ES-I3 (cell line): ENCODE results near the gene REEP6.
"Not testable (repeated sequence)": the region's sequence is repeated elsewhere in the genome, so short reads cannot be mapped to it uniquely, and the experiment has no call there.

ENCODE experiments used
- H3K36me3 ChIP-seq: 2 replicates; pipeline ENCODE4 v1.6.1; 2013; ENCODE audit warnings: mild to moderate bottlenecking, low read length, control low read depth, moderate library complexity; ENCODE audit not compliant: insufficient read depth
- H3K4me1 ChIP-seq: 2 replicates; pipeline ENCODE4 v1.6.1; 2013; ENCODE audit warnings: mild to moderate bottlenecking, control low read depth, low read length; ENCODE audit not compliant: insufficient read depth
- H3K9ac ChIP-seq: 2 replicates; pipeline ENCODE4 v1.6.1; 2013; ENCODE audit warnings: low read depth, mild to moderate bottlenecking, low read length, moderate library complexity
- H3K9me3 ChIP-seq: 2 replicates; pipeline ENCODE4 v1.6.1; 2013; ENCODE audit warnings: mild to moderate bottlenecking, low read length, moderate library complexity; ENCODE audit not compliant: control insufficient read depth, insufficient read depth

REEP6 gene

DNA sequence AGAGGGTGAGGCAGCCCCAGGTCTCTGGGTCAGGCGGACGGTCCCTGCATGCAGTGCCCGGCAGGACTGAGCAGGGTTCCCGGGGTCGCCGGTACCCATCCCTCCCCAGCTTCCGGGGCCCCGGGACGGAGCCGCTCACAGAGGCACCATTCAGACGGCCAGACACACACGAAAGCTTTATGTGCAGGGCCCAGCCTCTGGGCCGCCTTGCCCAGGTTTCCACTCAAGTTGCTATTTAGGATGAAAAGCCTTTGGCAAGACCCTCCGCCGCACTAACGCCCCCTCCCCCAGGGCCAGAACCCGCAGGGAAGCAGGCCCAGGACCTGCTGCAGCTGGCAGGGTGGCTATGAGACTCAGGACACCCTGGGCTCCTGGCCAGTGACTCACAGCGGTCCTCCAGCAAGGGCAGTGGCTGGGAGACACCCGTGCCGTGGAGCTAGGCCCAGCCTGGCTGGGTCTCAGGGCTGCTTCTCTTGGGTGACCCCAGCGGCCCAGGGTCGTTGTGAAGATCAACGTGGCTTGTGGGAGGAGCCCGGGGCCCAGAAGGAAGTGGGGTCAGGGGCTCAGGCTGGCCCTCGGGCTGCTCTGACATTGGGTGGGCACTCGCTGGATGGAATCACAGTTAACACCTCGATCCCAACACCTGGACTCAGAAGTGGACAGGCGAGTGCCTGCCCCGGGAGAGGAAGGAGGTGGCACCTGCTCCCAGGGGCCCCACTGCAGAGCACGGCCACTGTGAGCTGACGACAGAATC is 16.8 kb upstream of the REEP6 start:
- Histone ChIP-seq H3K36me3 (peaks cover 4% of the 10 kb centered on the region), H3K9me3 (no peaks in the 10 kb centered on the region), H3K4me1 (no peaks in the 10 kb centered on the region; the same call in 1 of the 2 replicates), H3K9ac (no peak overlapping the region)

GRCh38 chr19:1474765-1475351 is 16.1 kb upstream of the REEP6 start:
- peaks cover 4% of the 10 kb centered on the region for H3K36me3 ChIP-seq
- H3K9ac ChIP-seq, result no peak overlapping the region
- H3K4me1 ChIP-seq, result no peaks in the 10 kb centered on the region; the same call in 1 of the 2 replicates

DNA sequence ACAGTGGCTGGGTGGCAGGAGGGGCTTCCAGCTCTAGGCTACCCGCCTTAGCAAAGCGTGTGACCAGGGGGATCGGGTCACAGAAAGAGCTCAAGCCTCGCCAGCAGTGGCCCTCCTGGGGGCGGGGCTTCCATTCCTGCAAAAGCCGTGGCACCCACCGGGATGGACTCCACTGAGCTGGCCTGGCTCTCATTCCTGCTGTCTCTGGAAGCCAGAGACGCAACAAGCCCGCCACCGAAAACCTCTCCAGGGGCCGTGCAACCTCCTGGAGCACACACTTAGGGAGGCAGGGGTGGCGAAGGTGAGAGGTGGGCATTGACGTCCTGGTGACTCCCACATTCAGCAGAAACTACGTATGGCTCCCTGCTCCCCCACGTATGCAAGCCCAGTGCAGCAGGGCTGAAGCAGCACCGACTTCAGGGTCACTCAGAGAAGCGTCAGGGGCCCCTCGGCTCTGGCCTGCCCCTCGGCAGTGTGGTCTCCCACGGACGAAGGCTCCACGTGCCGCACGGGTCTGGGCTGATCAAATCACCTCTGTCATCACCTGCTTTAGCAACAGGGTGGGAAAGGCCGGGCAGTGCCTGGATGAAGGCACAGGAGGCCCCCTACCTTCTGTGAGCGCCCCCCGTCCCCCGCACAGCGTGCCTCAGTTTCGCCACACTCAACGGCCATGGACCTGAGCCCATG is 15.1 kb upstream of the REEP6 start:
- H3K9ac ChIP-seq, result no peak overlapping the region

More at GRCh38 chr19:1474765-1475351, 16.1 kb upstream of the REEP6 start:
- no peaks in the 10 kb centered on the region for H3K9me3 ChIP-seq

GRCh38 chr19:1477056-1477455 is 13.9 kb upstream of the REEP6 start:
- not testable (repeated sequence) for H3K36me3 ChIP-seq, H3K9ac ChIP-seq, H3K4me1 ChIP-seq, H3K9me3 ChIP-seq

More for the DNA sequence above, 15.1 kb upstream of the REEP6 start:
- no peaks in the 10 kb centered on the region for H3K4me1 ChIP-seq
- H3K36me3 ChIP-seq, result peaks cover 4% of the 10 kb centered on the region
- no peaks in the 10 kb centered on the region for H3K9me3 ChIP-seq

GRCh38 chr19:1478934-1479707 is 11.9 kb upstream of the REEP6 start, which contains the start of gene C19orf25:
TSS of gene C19orf25 (minus strand) at chr19:1479215. CDS start at chr19:1478903, 312 bp downstream.
- Histone ChIP-seq H3K9me3 (no peaks in the 10 kb centered on the region), H3K36me3 (peaks cover 4% of the 10 kb centered on the region), H3K4me1 (no peaks in the 10 kb centered on the region), H3K9ac (peak within 1 kb of the TSS; percentile 99)

GRCh38 chr19:1481224-1481892 is 9.6 kb upstream of the REEP6 start:
- H3K9me3 ChIP-seq, result no peaks in the 10 kb centered on the region
- no peaks in the 10 kb centered on the region for H3K4me1 ChIP-seq
- peaks cover 4% of the 10 kb centered on the region for H3K36me3 ChIP-seq
- no peak overlapping the region for H3K9ac ChIP-seq

DNA sequence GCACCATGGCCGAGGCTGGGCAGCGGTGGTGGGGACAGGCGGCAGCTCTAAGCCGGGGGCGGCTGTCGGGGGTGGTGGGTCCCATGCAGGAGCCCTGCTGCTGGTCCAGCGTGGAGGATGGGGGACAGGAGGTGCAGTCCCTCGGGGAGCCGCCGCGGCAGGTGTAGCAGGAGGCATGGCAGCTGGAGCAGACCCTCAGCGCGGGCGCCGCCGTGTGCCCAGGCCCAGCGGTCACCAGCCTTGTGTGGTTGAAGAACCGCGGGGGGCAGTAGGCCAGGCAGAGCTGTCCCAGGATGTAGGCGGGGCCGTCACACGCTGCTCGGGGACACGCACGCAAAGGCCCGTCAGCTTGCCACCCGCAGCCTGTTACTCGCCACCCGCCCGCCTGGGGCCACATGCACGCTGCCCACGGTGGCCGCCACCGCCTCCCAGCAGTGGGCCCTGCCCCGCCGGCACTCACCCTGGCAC is 9.1 kb upstream of the REEP6 start:
- Histone ChIP-seq H3K9ac (no peak overlapping the region), H3K9me3 (no peaks in the 10 kb centered on the region)

DNA sequence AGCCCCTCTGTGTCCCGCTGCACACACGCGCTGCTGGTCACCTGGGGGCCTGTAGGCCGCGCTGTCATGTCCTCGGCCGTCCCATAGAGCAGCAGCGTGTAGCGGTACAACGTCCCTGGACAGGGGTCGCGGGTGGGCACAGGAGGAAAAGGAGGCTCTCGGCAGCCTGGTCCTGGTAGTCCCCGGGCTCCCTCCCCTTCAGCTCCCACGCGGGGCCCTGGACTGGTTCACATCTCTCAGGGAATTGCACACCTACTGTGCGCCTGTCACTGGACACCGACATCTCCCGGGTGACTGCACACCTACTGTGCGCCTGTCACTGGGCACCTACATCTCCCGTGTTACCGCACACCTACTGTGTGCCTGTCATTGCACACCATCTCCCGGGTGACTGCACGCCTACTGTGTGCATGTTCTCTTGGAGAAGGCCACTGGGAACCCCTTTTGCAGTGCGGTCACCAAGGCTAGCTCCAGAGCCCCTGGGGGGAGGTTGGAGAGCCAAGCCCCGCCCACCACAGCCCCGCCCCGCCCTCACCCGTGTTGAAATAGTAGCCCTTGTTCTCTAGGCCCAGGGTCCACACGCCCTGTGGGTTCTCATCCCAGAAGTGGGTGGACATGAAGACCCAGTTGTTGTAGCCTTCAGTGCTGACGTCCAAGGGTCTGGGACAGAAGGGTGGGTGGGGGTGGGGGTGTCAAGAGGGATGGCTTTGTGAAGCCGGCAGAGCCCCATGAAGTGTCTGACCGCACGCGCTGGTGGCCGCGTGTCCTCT is 8.4 kb upstream of the REEP6 start:
- no peaks in the 10 kb centered on the region for H3K4me1 ChIP-seq
- no peaks in the 10 kb centered on the region for H3K9me3 ChIP-seq
- H3K36me3 ChIP-seq, result peaks cover under 1% of the 10 kb centered on the region; the same call in 1 of the 2 replicates
- H3K9ac ChIP-seq, result no peak overlapping the region

More for the DNA sequence above, 9.1 kb upstream of the REEP6 start:
- Histone ChIP-seq H3K36me3 (peaks cover 4% of the 10 kb centered on the region), H3K4me1 (no peaks in the 10 kb centered on the region)

DNA sequence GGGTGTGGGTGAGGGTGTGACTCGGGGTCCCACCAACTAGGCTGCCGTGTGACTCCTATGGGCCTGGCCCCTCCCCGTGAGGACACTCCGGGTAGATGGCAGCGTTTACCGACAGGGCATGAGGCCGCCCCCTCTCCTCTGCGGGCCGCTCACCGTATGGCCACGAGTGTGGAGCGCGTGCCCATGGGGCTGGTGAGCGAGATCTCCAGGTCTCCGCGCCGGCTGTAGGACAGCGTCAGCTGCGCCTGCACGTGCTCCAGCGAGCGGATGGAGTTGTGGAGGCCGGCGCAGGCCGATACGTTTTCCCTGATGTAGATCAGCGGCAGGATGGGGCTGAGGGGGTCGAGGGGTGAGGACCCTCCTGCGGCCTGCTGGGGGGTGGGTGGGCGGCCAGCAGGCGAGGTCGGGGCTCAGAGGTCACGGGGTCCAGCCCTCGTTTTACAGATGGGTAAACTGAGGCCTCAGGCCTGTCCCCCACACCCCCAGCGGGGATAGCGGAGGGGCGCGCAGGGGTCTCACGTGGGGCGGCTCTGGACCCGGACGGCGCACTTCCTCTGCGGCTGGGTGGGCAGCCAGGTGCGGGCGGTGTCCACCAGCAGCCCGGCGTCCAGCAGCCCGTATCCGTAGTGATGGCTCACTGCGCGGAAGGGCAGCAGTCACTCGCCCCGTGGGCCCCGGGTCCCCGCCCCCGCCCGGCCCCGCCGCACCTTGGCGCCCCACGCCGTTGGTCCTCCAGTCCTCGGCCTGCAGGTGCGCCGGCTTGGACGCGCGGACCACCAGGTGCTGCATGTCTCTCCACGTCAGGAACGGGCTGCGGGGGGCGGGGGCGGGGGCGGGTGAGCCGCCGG is 7.6 kb upstream of the REEP6 start:
- H3K9me3 ChIP-seq, result no peaks in the 10 kb centered on the region
- H3K4me1 ChIP-seq, result no peaks in the 10 kb centered on the region
- no peak overlapping the region for H3K9ac ChIP-seq
- no peaks in the 10 kb centered on the region for H3K36me3 ChIP-seq

GRCh38 chr19:1483979-1484428 is 7.0 kb upstream of the REEP6 start:
- Histone ChIP-seq H3K4me1 (no peaks in the 10 kb centered on the region), H3K9me3 (no peaks in the 10 kb centered on the region), H3K9ac (no peak overlapping the region), H3K36me3 (no peaks in the 10 kb centered on the region)

DNA sequence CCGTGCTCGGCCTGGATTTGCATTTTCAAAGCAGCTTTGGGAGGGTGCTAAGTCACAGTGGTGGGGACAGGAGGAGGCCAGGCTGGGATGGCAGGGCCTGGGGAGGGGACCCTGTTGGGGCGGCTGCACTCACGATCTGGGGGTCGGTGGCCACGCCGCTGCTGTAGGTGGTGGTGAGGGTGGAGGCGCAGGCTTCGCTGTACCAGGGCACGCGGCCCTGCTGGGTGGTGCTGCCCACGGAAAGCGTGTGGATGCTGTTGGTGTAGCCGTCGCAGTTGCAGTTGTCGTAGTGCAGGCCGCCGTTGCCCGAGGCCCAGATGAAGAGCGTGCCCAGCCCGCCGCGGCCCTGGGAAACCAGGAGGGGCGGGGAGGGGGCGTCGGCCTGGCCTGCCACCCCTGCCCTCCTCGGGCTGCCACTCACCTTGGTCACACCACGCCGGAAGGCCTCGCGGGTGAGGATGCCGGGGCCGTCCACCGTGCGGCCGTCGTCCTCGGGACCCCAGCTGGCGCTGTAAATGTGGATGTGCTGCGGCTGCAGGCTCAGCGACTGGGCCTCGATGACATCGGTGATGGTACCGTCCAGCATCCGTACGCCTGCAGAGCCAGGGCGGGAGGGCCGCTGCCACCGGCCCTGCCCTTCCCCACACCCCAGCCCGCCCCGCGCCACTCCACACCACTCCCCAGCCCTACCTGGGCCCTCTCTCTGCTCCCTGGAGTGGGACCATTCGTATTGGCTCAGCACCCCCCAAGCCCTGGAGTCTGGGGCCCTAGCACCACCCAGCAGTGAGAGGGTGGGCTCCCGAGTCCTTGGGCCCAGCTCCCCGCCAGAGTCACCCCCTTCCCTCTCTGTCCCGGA is 4.0 kb upstream of the REEP6 start:
- Histone ChIP-seq H3K4me1 (no peaks in the 10 kb centered on the region), H3K9ac (no peak overlapping the region), H3K9me3 (no peaks in the 10 kb centered on the region), H3K36me3 (no peaks in the 10 kb centered on the region)
